HG03060 (cell line): Measurements from ENCODE around the gene DOCK11.
"Not testable (repeated sequence)": the region's sequence is repeated elsewhere in the genome, so short reads cannot be mapped to it uniquely, and the experiment has no call there.

ENCODE experiments used
- ATAC-seq: cut with Tn5 transposase; IDR thresholded peaks from one replicate; pipeline ENCODE4 v1.9.1; 2021; ENCODE audit warnings: low read depth, moderate number of reproducible peaks; ENCODE audit not compliant: unreplicated experiment

Gene DOCK11

DNA sequence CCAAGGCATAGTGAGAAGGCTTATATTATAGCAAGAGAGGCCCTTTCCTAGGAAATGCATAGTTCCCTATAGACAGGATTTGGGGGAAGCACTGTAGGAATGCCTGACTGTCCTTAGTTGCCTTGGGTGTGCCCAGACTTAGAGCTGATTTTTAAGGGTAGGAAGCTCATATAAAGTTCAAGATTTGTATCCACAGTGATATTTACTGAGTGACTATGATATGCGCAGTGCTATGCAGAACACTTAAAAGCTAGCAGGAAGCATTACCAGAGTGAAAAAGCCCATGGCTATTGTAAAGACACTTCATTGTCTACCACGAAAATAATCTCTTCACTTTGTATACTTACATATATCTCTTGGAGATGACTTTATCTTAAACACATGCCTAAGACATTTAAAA is 181.7 kb downstream of the DOCK11 start:
- no peak for ATAC-seq

DNA sequence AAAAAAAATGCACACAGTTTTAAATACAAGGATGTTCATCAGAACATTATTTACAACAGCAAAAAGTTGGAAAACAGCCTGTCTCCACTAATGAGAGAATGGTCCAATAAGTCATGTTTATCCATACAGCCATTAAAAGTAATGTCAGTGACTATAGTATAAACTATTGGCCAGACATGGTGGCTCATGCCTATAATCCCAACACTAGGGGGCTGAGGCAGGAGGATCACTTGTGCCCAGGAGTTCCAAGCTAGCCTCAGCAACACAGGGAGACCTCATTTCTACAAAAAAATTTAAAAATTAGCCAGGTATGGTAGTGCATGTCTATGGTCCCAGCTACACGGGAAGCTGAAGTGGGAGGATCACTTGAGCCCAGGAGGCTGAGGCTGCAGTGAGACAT is 183.7 kb downstream of the DOCK11 start:
- no peak for ATAC-seq

DNA sequence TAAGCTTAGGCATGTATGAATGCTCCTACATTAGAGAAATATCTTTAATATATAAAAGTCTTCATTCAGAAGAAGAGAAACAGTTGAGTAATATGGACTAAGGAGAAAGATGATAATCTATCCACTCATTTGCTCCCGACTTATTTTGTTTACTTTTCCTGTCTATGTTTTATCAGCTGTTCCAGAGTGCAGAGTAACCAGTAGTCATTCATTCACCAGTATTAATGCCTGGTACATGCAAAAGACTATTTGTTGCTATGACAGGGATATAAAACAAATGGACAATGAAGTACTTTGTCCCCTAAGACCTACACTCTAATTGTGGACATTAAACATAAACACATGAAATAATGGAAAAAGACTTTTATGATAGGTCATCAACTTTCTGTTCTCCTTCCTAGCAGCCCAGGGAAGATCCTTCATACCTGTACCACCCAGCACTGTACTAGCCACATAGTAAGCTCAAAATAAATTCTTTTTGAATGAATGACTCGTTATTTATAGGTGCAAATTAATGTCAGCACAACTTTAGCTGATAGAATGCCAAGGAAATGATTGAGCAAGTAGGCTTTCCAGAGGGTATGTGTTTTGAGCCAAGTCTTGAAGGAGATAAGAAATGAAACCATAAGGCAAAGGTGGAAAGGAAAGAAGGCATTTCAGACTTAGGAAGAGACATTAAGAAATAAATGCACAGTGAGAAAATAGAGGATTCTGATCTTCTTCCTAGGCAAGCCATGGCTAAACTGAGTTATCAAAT is 186.8 kb downstream of the DOCK11 start:
- no peak for ATAC-seq

DNA sequence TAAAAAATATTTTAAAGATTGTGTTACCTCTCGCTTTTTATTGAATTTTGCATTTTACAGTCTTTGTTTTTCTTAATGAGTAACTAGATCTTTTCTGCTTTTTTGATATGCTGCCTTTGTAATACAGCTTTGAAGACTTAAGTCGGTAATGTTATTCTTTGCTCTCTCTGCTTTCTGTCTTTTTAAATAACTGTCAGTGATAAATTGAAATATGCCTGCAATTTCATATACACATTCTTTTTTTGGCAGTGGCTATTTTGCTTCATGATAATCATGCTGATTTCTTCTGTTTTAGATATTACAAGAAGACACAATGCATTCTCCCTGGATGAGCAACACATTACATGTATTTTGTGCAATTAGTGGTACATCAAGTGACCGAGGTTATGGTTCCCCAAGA is 189.8 kb downstream of the DOCK11 start:
- no peak for ATAC-seq

DNA sequence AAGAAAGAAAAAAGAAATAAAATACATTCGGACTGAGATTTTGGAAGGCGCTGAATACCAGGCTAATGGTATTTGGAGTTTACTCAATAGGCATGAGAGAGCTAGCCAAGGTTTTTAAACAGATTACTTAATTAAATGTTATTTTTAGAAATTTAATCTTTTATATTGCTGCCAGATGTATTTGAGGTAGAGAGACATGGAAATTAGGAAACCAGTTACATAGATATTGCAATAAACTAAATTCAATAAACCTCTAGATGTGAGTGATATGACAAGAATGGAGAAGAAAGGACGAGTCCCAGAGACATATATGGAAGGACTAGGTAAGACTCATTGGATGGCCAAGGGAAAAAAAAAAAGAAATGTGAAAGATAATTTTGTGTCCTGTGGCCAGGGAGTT is 193.3 kb downstream of the DOCK11 start:
- ATAC-seq = no peak

DNA sequence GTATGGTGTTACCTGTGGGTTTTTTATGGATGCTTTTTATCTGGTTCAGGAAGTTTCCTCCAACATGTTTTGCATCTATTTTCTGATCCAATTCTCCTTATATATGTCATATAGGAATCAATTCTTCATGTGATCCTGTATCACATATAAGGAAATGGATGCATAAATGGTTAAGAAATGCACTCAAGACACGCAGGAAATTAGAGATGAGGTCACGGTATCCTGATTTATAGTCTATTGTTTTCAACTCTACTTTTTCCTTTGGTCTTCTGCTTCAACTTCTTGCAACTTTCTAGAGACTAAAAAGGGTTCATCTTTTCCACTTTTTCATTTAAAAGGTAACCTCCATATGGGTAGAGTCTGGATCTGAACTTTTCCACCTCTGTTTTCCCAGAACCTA is 198.2 kb downstream of the DOCK11 start:
- no peak for ATAC-seq

DNA sequence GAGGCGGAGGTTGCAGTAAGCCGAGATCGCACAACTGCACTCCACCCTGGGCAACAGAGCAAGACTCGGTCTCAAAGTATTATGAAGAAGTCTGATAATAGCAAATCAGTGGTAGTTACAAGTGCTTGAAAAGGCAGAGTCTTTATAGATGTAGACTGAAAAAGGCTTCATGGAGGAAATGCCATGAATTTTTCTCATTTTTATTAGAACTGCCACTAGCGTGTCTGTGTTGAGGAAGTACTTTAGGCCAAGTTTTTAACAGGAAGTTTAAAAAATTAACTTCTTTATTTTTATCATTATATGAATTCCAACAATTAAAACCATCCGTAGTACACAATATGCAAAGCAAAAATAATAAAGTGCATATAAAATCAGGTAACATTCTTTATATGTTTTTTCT is 199.0 kb downstream of the DOCK11 start:
- ATAC-seq = no peak

DNA sequence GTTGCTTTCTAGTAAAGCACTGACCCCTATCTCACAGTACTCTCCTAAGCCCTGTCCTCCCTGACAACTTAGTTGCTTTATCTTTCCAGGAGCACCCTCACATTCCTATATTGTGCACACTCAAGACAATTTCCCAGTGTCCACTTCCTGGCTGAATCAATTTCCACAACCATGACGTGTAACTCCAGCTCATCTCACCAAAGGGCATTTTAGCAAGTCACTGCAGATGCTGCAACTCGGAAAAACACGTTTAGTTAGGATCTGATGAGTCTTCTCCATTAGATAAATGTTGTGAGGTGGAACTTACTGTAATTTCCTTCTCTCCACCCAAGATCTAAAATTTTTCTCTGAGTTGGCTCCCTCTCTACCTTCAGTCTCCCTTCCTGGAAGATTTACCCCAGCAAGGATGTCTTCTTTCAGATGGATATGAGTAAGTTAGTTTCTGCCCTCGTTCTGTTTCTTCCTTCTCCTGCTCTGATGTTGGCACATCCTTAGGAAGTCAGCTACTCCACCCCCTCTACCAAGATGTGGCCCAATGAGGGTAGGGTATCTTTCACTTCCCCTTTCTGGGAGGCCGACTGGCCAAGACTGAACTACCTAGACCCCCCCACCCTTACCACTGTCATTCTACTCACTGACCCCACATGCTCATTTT is 203.0 kb downstream of the DOCK11 start:
- no peak for ATAC-seq

DNA sequence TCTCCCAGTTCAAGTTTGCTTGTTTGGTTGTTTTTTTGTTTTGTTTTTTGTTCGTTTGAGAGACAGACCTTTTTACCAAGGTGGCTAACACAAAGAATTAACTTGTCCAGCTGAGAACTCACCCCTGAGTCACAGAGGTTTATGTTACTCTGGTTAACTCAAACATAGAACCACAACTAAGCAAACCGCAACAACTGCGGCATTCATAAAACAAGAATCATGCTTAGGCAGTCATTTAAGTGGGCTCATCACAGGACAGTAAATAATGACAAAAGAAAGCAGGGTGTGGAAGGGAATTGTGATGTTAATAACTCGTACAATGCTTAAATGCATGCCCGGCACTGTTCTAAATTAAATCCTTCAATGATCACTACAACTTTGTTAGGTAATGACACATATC is 207.1 kb downstream of the DOCK11 start:
- ATAC-seq = no peak

DNA sequence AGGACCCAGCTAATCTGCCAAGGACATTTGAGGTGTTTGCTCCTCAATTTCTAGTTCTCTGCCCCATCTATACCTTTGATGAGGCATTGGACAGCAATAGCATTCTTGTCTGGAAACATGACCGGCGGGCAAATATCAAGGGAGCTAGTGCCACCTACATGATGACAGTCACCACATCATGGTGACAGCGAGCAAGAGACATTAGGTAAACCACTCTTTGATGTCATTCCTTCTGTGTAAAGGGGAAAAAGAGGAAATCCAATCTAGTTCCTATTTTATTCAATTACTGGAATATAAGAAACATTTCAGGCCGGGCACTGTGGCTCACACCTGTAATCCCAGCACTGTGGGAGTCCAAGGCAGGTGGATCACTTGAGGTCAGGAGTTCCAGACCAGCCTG is 211.1 kb downstream of the DOCK11 start:
- ATAC-seq = no peak

DNA sequence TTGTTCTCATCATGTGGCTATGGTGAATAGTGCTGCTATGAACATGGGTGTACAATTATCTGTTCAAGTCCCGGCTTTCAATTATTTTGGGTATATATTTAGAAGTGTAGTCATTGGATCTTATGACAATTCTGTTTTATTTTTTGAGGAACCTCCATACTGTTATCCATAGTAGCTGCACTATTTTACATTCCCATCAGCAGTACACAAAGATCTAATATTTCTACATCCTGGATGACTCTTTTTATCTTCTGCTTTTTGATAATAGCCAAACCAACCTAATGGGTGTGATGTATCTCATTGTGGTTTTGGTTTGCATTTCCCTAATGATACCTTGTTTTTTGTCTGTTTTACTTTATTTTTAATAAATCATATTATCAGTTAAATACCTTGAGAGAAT is 218.9 kb downstream of the DOCK11 start:
- no peak for ATAC-seq

DNA sequence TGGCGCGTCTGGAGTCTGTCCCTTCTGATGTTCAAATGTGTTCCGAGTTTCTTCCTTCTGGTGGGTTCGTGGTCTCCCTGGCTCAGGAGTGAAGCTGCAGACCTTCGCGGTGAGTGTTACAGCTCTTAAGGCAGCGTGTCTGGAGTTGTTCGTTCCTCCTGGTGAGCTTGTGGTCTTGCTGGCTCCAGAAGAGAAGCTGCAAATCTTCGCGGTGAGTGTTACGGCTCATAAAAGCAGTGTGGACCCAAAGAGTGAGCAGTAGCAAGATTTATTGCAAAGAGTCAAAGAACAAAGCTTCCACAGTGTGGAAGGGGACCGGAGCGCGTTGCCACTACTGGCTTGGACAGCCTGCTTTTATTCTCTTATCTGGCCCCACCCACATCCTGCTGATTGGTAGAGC is 220.3 kb downstream of the DOCK11 start:
- ATAC-seq = not testable (repeated sequence)

DNA sequence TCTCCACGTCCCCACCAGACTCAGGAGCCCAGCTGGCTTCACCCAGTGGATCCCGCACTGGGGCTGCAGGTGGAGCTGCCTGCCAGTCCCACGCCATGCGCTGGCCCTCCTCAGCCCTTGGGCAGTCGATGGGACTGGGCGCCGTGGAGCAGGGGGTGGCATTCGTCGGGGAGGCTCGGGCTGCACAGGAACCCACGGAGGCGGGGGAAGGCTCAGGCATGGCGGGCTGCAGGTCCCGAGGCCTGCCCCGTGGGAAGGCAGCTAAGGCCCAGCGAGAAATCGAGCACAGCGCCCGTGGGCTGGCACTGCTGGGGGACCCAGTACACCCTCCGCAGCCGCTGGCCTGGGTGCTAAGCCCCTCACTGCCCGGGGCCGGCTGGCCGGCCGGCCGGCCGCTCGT is 221.2 kb downstream of the DOCK11 start:
- ATAC-seq = not testable (repeated sequence)

DNA sequence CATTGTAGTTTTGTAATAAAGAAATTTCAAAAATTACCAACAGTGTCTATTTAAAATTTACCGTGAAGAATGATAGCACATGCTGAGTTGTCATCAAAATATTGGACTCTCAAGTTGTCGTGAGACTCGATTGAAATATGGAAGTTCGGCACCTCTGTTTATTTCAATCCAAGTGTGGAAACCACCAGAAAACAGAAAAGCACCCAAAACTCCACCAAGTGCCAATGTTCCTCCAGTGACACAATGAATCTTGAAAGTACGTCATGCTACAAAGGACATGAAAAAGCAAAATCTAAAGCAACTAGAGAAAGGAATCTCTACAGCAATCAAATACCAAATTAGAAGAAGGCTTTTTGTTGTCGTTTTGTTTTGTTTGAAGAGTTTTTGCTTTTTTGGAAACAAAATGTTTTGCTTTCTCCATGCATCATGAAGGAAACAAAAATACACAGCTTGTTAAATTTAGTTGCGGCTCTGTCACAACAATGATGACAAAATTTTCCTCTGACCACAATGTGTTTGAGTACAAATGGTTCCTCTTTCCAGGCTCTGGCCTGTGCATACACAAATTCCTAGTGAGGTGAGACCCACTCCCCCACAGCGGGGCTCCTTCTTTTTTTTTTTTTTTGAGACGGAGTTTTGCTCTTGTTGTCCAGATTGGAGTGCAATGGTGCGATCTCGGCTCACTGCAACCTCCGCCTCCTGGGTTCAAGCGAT is 222.2 kb downstream of the DOCK11 start:
- no peak for ATAC-seq

DNA sequence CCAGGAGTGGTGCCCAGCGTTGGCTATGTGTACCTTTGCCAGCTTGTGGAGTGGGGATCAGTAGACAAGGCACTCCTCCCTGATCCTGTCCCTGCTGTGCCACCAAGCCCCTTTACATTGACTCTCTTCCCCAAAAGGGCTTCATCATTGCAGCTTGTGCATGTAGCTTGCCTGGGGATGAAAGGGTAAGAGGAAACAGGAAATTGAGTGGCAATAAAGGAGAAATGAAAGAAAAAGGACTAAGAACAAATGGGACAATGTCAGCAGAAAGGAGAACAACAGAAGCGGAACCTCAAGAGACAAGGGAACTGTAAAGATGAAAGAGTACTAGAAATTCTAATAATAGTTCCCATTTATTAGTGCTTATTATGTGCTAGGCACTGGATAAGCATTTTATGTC is 223.1 kb downstream of the DOCK11 start:
- ATAC-seq = no peak

DNA sequence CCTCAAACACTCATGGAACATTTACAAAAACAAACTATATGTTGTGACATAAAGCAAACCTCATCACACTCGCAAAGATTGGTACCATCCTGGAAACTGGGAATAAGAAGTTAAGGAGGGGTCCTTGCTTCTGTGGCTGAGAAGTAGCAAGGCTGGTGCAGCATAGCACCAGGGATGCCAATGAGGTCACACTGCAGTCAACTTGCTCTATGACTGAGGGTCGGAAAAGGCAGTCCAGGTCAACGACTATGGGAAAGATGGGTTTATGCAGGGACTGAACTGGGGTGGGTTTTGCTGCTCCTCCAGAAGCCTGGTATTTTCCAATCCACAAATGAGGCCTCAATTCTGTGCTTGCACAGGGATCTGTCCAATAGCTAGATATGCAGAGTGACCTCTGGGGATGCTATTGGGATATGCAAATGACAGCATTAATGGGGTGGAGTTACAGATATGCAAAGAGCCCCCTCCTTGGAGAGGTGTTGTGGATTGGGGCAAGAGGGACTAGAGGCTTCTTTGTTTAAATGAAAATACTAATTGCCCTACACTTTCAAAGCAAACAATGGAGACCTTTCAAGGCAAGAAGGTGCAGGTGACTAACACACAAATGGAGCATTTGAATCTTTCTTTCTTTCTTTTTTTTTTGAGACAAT is 224.6 kb downstream of the DOCK11 start:
- ATAC-seq = no peak

DNA sequence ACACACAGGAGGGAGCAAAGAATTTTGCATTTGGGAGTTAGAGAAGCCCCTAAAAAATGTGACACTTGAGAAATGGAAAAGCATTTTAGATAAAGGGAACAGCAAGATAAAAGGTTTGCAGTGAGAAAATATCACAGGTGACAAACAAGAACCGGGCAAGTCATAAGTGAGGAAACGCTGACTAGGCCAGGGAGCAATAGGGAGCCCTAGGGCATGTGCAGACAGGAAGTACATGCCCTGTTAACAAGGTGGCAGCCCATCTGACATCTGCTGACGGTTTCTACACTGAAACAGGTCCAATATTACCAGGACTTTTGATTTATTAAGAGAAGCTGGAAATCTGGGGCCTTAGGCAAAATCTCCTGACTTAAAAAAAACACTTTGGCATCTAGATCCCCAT is 227.8 kb downstream of the DOCK11 start:
- no peak for ATAC-seq

DNA sequence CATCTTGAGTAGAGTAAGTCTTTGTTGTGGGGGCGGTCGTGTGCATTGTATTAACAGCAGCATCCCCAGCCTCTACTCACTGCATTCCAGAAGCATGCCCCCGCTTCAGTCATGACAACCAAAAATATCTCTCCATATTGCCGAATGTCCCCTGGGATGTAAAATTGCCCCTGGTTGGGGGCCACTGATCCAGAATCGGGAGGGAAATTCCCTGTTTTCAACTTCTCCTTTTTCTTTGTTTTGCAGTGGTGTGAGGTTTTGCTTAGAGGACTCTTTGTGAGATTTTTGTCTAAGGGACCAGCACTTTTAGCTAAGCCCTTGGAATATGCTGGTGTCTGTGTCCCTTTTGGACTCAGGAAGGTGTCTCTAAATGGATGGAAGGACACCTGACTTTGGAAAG is 228.8 kb downstream of the DOCK11 start:
- no peak for ATAC-seq

DNA sequence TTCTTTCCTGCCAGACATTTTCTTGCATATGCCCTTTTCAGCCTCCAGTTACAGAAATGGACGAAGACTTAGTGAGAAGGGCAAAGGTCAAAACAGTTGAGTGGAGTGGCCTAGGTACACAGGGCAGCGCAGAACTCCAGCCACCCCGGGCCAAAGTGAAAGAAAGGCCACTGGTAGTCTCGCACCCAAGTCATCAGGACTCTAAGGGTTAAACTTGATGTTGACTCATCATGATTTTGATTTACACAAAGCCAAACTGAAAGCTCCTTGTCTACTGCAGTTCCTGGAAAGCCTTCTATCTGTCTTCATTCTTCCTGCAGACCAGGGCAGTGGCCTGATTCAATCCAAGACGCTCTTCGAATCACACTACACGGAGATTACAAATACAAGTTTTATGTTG is 229.2 kb downstream of the DOCK11 start:
- ATAC-seq = no peak

DNA sequence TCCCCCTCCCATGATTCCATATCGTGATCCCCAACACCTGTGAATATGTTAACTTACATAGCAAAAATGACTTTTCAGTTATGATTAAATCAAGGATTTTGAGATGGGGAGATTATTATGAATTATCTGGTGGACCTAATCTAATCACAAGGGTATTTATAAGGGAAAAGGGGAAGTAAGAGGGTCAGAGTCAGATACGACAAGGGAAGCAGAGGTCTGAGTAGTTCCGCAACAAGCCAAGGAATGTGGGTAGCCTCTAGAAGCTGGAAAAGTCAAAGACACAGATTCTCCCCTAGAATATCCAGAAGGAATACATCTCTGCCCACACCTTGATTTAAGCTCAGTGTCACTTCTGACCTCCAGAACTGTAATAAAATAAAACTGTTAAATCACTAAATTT is 230.8 kb downstream of the DOCK11 start:
- ATAC-seq = no peak
